ENCODE data around the gene GLCE. TPM values are rescaled to one million over a fixed set of nuclear protein-coding genes. Genes with fewer than 3 reads are reported as not detected.

GLCE gene
- total and polyA plus RNA-seq, 9 of the 15 experiments (the other 6 are each of a cell fraction or from before 2014, with no cell fraction given) = 4.6 to 12.3 (median 10.6) TPM

- Histone ChIP-seq H4K20me1 (replicated peaks; ENCODE audit: control insufficient read depth, insufficient read depth, low read length) (no peaks in the 10 kb centered on the region), H3K4me3 (no peak overlapping the region), H3K4me2 (ENCODE audit: insufficient read depth, low read length) (no peak overlapping the region), H2AFZ (ENCODE audit: low read depth, low read length) (no peak overlapping the region), H3K9ac (ENCODE audit: insufficient read depth in 1 of 2, low read depth in 2 of 2, low read length in 2 of 2) (no peak overlapping the region), H3K9me1 (ENCODE audit: control insufficient read depth, insufficient read depth, low read length) (no peaks in the 10 kb centered on the region), H3K27me3 (ENCODE audit: control insufficient read depth in 2 of 2, insufficient read depth in 2 of 2, low read length in 2 of 2) (peaks cover 4 to 10% of the 10 kb centered on the region in 2 experiments), H3K9me3 (replicated peaks; ENCODE audit: control insufficient read depth, insufficient read depth, low read depth, low read length) (peaks cover 3% of the 10 kb centered on the region; the same call in 1 of the 2 replicates), H3K4me1 (replicated peaks in 1 of 2; ENCODE audit: control insufficient read depth in 2 of 2, insufficient read depth in 2 of 2, low read length in 2 of 2) (no peaks in the 10 kb centered on the region), H3K36me3 (ENCODE audit: control insufficient read depth, insufficient read depth, low read length) (no peaks in the 10 kb centered on the region), H3K79me2 (ENCODE audit: control insufficient read depth, insufficient read depth, low read length) (no peaks in the 10 kb centered on the region), H3K27ac (ENCODE audit: extremely low read depth, low read depth, low read length) (no peak overlapping the region)
- intact Hi-C loops (cut with micrococcal nuclease) (no loop called here), in situ Hi-C loops (cut with MboI) (loop anchor here (5.0 kb wide), 1 partner anchor 743 kb away; no protein-coding TSS in a partner anchor)
- 0% methylated on average over 1 of the region's 1 CpG for WGBS (ENCODE audit: insufficient coverage, low coverage, missing lambda C conversion rate)
- ATAC-seq (no peak), FAIRE-seq (no peak), DNase-seq (ENCODE audit: extremely low read depth in 1 of 4, low spot score in 3 of 4) (no peak)
- BruUV-seq (replicated peaks) = no TSS peak
- CTCF ChIA-PET (ENCODE audit: low intra/inter-chr PET ratio) = no interaction called here
- no peak for TF ChIP-seq ETV6 (IDR thresholded peaks at IDR 0.05; ENCODE audit: borderline replicate concordance in 1 of 2, low read depth in 2 of 2, low read length in 1 of 2)
- no peak for TF ChIP-seq ETV6 (CRISPR knock-in tag; IDR thresholded peaks at IDR 0.05; ENCODE audit: borderline replicate concordance)
- no peak for TF ChIP-seq NCOA6 (IDR thresholded peaks at IDR 0.05)
- no peak for TF ChIP-seq SMAD1 (IDR thresholded peaks at IDR 0.05; ENCODE audit: low read depth, low read length, partially characterized antibody)
- TF ChIP-seq KDM4B (IDR thresholded peaks at IDR 0.05; ENCODE audit: borderline replicate concordance in 2 of 2, low read depth in 1 of 2) = no peak
- TF ChIP-seq IFI16 (CRISPR knock-in tag; IDR thresholded peaks at IDR 0.05) = no peak
- TF ChIP-seq ZNF583 (CRISPR knock-in tag; IDR thresholded peaks at IDR 0.05) = no peak
- TF ChIP-seq JUNB (CRISPR knock-in tag; conservative IDR thresholded peaks at IDR 0.05) = no peak
- no peak for TF ChIP-seq ATF2 (CRISPR knock-in tag; IDR thresholded peaks at IDR 0.05)
- TF ChIP-seq CTCF (IDR thresholded peaks at IDR 0.05 in 2 of 3, conservative IDR thresholded peaks at IDR 0.05 in 1 of 3; ENCODE audit: insufficient read depth in 2 of 3, low read depth in 1 of 3, low read length in 3 of 3) = no peak
- no peak for TF ChIP-seq ZNF408 (CRISPR knock-in tag; IDR thresholded peaks at IDR 0.05; ENCODE audit: low read depth)
- no peak for TF ChIP-seq HNRNPLL (IDR thresholded peaks at IDR 0.05; ENCODE audit: low read depth, low read length, poor library complexity, severe bottlenecking)
- TF ChIP-seq ZNF324 (CRISPR knock-in tag; IDR thresholded peaks at IDR 0.05) = no peak
- no peak for TF ChIP-seq RFX5 (IDR thresholded peaks at IDR 0.05; ENCODE audit: low read depth, low read length)
- no peak for TF ChIP-seq U2AF2 (optimal IDR thresholded peaks at IDR 0.05; ENCODE audit: low read depth, low read length)
- no peak for TF ChIP-seq BHLHE40 (IDR thresholded peaks at IDR 0.05; ENCODE audit: low read length)
- TF ChIP-seq CBX1 (IDR thresholded peaks at IDR 0.05; ENCODE audit: low read depth) = no peak
- TF ChIP-seq MTA1 (IDR thresholded peaks at IDR 0.05; ENCODE audit: borderline replicate concordance) = no peak
- no peak for TF ChIP-seq XRCC3 (IDR thresholded peaks at IDR 0.05)
- POLR2A ChIA-PET = interaction anchor here (1.7 kb wide), 1 partner anchor 13 kb away, joined by 4 read pairs; no protein-coding TSS in a partner anchor
These were observed 15.2 kb upstream of the GLCE start for GRCh38 chr15:69145149-69145693.
